Transverse colon (tissue), 4 donors: ENCODE results near the gene POLD2.

Experiments used
- POLR2AphosphoS5 ChIP-seq, 3 donors: sonication (generic); formaldehyde crosslinking; IDR thresholded peaks; one replicate each; pipeline ENCODE4 v1.6.1; 2016; ENCODE audit warnings: antibody characterized with exemption in 3 of 3
- TF ChIP-seq, protein P1 (sequence below), 5 experiments: fragments of 200-600 bp in 3 of 5; fragments of 450-650 bp in 2 of 5; sonication (generic) in 3 of 5; IDR thresholded peaks; 1 replicate in 2 of 5; 2 replicates in 3 of 5; pipeline ENCODE4 v1.5.1; 2016 to 2017; ENCODE audit warnings: antibody characterized with exemption in 5 of 5, inconsistent platforms in 3 of 5, mild to moderate bottlenecking in 2 of 5, moderate library complexity in 1 of 5

DNA sequence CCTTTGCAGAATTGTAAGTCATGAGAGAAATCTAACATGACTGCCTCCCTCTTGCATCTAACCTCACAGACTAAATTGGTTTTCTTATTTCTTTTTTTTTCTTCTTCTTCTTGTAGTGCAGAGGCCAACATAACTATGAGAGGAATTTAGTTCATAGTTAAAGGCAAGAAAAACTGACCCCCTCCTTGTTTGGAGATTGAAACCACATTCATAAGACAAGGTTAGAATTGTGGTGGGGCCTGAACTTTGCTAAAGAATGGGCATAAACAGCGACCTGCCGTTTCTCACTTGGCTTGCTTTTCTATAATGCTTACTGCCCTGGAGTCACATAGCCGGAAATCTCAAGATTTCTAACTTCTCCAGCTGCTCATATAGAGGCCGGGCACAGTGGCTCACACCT, 38.6 kb downstream of the POLD2 start:
- no peak for TF ChIP-seq POLR2AphosphoS5 (IDR thresholded peaks at IDR 0.05)
- TF ChIP-seq, protein P1, sequence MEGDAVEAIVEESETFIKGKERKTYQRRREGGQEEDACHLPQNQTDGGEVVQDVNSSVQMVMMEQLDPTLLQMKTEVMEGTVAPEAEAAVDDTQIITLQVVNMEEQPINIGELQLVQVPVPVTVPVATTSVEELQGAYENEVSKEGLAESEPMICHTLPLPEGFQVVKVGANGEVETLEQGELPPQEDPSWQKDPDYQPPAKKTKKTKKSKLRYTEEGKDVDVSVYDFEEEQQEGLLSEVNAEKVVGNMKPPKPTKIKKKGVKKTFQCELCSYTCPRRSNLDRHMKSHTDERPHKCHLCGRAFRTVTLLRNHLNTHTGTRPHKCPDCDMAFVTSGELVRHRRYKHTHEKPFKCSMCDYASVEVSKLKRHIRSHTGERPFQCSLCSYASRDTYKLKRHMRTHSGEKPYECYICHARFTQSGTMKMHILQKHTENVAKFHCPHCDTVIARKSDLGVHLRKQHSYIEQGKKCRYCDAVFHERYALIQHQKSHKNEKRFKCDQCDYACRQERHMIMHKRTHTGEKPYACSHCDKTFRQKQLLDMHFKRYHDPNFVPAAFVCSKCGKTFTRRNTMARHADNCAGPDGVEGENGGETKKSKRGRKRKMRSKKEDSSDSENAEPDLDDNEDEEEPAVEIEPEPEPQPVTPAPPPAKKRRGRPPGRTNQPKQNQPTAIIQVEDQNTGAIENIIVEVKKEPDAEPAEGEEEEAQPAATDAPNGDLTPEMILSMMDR (IDR thresholded peaks at IDR 0.05) = no peak
